Hematopoietic multipotent progenitor cell treated with erythropoietin and hydrocortisone succinate and interleukin-3 and kit ligand, for 17 days (in vitro differentiated cells): ENCODE measurements around the gene AKAP13.
A peak's percentile ranks its signal among the peaks of the same experiment; 100 is the strongest.

Source experiments
- DNase-seq: peaks from one replicate; pipeline ENCODE4 v3.0.0-alpha.2; 2015; ENCODE audit warnings: low spot score

The AKAP13 gene

GRCh38 chr15:85704066-85704465, 323.7 kb downstream of the AKAP13 start:
- no peak for DNase-seq

GRCh38 chr15:85704720-85705429, 324.5 kb downstream of the AKAP13 start:
- no peak for DNase-seq

- peak; percentile 48 for DNase-seq
Observed at GRCh38 chr15:85706779-85707518, 326.5 kb downstream of the AKAP13 start.

- peak; percentile 15 for DNase-seq
Observed at GRCh38 chr15:85707519-85708338, 327.3 kb downstream of the AKAP13 start.

GRCh38 chr15:85708402-85708941, 328.1 kb downstream of the AKAP13 start:
- DNase-seq: no peak

DNA sequence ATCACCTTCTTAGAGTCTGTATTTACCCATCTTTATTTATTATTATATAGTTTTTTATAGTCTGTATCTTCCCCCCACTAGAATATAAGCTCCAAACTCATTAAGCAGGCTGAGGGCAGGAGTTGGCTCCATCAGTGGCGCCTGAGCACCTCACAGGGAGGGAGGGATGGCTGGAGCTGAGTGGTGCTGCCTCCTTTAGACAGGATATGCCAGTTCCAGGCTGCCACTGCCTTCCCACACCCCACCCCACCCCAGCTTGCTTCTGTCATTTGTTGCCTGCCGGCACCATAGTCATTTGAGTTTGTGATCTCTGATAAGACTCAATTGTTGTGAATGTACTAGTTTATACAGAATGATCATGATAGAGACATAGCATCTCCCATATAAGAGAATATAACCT, 328.8 kb downstream of the AKAP13 start:
- DNase-seq: no peak

- DNase-seq: no peak
Observed at GRCh38 chr15:85710340-85710842, 330.0 kb downstream of the AKAP13 start.

GRCh38 chr15:85711580-85712192, 331.3 kb downstream of the AKAP13 start:
- DNase-seq: no peak

DNA sequence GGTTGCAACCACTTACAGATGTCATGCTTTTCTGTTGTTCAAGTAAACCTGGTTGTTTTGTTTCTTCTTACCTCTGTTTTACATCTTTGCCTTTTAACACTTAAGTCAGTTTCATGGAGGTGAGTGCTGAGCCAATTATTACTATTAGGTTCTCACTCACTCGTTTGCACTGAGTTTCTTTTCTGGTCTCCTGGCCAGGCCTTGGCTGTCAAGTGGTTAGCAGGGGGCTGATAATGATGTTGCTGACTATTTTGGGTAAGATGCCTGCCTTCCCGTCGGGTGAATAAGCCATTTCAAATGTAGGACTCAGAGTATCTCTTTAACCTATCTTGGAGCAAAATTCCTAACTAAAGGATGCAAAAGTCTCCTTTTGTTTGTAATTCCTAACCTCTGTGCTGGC, 335.9 kb downstream of the AKAP13 start:
- DNase-seq: no peak

DNA sequence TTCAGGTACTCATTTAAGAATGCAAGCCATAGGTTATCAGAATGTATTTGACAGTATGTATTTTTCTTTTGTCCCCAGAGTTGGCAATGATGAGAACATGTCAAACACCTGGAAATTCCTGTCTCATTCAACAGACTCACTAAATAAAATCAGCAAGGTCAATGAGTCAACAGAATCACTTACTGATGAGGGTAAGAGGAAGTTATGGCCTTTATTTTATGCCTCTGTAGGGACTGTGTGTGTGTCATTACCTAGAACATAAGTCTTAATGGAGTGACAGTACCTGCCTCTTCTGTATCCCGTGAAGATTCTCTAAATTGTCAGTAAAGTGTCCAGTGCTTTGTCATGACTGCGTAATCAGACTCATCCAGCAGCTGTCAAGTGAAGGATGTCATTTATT, 336.8 kb downstream of the AKAP13 start:
- no peak for DNase-seq

GRCh38 chr15:85718271-85718971, 338.0 kb downstream of the AKAP13 start:
- no peak for DNase-seq

- DNase-seq: no peak
Observed at GRCh38 chr15:85718981-85719380, 338.6 kb downstream of the AKAP13 start.

DNA sequence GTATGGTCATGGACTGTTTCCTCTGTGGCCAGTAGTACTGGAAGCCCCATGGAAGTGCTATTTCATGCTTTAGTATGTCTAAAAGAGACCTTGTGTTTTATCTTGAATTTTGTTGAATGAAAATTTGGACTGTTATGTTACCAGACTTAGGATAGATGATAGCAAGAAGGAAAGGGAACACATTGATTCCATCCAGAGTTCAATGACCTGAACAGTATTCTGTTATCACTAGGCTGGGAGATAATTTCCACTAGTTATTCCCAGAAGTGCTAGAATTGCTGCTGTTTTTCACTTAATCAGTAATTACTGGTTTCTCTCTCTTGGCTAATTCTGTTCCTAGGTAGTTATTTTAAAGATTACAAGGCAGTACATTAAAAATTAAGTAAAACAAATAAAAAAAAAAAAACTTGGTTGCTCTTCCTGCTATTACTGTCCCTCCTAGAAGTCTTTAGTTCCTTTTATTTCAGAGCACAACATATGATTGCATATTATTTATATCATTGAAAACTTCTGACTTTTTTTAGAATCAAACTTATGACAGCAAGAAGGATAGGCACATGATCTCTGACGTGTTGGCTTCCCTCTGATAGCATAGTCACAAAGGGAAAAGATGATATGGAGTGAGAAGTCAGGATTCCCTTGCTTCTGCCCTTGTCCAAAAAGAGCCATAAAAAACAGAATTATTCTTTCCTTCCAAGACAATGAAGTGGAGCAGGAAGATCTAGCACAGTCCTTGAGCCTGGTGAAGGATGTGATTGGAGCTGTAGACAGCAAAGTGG, 342.2 kb downstream of the AKAP13 start:
- no peak for DNase-seq

DNA sequence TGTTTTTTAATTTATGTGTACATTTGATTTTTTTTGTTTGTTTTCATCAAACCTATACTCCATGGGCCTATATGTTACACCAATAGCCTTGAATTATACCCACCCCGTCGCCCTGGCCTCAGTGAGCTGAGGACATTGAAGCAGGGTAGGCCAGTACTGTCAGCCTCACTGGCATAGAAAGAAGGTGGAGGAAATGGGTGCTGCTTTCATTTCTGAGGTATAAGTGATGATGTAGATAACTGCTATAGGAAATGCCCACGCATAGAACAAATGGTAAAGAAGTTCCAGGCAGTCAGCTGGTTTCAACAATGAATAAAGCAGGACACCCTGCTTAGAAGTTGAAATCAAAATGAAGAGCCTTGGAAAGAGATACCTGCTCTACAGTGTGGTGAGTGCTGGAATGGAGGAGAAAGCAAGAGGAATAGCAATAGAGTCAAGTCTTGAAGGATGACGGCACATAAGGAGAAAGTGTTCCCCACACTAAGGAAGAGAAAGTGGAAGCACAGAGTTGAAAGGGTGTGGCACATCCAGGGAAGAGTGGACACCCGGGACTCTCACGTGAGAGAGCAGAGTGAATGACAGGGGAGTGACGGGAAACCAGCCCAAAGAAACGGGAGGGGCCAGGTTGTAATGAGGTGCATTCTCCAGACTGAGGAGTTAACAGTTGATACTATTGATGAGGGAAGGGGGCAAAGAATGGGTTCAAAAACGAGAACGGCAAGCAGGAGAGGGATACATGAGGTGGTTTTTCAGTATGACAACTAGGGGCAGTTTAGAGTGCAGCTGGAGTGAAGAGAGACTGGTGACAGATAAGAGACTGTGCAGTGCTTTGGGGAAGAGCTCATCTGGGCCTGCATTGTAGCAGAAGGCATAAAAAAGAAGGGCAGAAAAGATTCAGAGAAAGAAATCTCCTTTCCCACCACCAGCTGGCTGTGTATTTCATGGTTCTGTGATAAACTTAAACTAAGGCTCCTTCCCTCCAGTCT, 343.9 kb downstream of the AKAP13 start:
- DNase-seq: no peak

- DNase-seq: no peak
Observed at GRCh38 chr15:85725019-85725418, 344.6 kb downstream of the AKAP13 start.

GRCh38 chr15:85725564-85725963, 345.2 kb downstream of the AKAP13 start:
- DNase-seq: no peak

- DNase-seq: no peak
Observed at GRCh38 chr15:85726454-85726853, 346.1 kb downstream of the AKAP13 start.

DNA sequence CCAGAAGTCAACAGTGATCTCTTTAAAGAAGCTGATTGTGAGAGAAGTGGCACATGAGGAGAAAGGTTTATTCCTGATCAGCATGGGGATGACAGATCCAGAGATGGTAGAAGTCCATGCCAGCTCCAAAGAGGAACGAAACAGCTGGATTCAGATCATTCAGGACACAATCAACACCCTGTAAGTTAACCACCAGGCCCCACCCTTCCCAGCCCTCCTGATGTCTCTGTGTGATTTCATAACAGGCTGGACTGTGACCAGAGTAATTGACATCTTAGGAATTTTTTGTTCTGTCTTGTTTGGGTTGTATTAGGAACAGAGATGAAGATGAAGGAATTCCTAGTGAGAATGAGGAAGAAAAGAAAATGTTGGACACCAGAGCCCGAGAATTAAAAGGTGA, 346.7 kb downstream of the AKAP13 start:
- DNase-seq: no peak
